Stimulated activated CD8-positive, alpha-beta memory T cell treated with anti-CD3 and anti-CD28 coated beads, Interleukin-4, amount 100 ng/mL, for 1 hour (primary cell): Measurements from ENCODE around the gene TESK2.
A peak's percentile ranks its signal among the peaks of the same experiment; 100 is the strongest.

Experiments used
- DNase-seq, 2 donors: peaks; one replicate each; pipeline ENCODE4 v3.0.0-alpha.2; 2020; ENCODE audit warnings: low read depth in 2 of 2, low spot score in 1 of 2

Gene TESK2

DNA sequence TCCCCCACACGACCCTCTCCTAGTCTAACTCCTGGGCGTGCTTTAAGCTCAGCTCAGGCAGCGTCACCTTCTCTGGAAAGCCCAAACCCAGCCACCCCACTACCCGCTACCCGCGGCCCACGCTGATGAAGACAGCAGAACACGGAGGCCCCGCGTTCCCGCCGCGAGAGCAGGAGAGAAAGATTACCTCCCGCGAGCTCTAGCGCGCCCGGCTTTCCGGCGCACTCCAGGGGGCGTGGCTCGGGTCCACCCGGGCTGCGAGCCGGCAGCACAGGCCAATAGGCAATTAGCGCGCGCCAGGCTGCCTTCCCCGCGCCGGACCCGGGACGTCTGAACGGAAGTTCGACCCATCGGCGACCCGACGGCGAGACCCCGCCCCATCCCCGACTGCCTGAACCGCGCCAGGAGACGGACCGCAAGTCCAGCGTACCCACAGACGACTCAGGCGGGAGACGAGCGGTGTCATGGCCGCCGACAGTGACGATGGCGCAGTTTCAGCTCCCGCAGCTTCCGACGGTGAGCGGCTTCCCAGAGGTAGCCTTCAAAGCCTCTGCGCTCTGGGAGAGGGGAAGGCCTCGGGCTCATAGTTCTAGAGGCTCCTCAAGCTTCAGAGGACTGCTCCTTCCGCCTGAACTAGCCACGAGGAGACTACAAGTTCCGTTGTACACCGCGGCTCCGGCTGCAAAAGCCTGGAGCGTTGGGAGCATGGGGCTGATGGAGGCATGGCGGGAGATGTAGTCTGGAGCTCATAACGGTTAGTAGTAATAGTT lies 151.0 kb downstream of the TESK2 start, which contains the start of the genes MUTYH and TOE1:
MUTYH (minus strand) TSS at position 652 of the 770 bp plus-strand sequence. CDS start 5,935 bp downstream, outside the sequence.
TOE1 (plus strand) TSS at position 382 of the 770 bp plus-strand sequence; CDS start at position 465, 83 bp downstream.
- DNase-seq = peak; percentile 78 to 80

DNA sequence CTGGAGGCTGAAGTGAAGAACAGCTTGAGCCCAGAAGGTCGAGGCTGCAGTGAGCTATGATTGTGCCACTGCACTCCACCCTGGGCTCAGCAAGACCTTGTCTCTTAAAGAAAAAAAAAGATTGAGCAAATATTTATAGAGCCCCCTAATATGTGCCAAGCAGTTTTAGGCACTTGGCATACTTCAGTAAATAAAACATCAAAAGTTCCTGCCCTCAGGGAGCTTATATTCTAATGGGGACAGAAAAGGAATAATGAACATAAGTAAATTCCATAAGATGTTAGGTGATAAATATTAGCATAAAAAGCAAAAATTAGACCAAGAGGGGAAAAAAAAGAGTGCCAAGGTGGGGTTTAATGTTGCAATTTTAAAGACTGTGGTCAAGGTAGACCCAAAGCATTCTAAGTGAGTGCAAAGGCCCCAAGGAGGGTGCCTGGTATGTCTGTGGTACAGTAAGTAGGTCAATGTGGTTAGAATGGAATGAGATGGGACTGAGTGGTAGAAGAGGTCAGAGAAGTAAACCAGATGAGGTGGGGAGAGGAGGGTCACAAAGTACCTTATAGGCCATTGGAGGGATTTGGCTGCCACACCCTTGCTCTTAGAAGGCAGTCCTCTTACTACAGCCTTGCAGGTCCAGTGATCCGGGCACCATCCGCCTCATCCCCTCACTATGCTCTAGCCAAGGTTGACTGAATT lies 153.2 kb downstream of the TESK2 start:
- DNase-seq = no peak

DNA sequence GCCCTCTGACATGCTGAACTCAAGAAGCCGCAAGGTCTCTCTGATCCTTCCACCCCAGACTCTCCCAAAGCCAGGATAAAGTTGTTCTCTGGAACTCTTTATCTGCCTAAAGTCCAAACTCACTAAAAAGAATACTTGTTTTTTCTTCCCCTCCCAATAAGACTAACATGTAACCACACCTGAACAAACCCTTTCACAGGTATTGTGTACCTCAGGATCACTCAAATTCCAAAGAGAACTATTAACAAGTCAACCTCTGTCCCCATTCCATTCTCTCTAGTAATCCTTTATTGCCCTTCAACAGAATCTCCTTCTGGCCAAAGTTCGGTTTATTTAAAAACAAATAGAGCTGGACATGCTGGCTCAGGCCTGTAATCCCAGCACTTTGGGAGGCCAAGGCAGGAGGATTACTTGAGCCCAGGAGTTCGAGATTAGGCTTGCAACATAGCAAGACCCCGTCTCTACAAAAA lies 155.1 kb downstream of the TESK2 start:
- DNase-seq = no peak

DNA sequence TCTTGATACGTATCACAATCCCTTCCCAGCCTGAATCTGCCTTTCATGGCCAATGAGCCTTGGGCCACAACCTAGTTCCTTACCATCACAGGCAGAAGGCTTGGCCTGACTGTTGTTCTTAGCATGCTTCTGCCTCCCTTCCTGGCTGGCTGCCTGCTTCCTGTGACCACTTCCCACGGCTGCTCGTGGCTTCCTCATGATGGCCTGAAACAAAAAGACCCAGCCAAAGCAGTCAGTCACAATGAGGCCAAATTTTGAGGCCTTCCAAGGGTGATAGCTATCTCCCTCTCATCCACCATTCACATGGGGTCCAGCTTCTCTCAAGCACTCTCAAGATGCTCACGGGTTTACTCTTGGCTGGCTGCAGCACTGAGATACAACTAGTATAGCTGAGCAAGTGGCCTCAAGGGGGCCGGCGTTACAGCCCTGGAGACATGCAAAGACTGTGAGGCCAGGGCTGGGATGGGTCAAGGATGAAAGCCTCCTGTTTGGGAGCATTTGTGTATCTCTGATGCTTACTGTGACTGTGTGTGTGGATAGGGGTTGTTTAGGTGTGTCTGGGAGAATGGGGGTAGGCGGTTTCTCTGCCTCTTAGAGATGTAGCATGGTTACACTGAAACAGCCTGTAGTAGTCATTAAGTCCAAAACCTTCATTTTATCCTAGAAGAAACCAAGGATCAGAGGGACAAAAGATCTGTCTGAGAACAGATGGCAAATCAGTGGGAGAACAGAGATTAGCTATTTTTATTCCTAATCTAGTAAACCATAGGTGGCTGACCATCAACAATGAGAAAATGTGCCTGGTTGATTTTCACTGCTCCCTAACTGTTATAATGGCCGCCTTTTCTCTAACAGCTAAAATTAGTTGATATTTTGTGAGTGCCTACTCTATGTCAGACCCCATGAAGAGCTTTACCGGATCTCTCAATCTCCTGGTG lies 156.4 kb downstream of the TESK2 start:
- DNase-seq = no peak

DNA sequence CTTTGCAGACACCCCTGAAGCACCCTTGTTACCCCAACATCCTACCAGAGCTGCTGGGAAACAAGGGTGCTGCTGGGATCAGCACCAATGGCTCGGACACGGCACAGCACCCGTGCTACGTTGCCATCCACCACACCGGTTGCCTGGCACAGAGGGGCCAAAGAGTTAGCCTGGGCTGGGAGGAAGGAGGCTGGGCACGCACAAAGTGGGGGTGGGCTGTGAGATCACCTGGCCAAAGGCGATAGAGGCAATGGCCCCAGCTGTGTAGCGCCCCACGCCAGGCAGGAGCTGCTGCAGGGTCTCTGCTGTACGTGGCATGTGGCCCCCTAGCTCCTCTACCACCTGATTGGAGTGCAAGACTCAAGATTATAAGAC lies 158.6 kb downstream of the TESK2 start:
- DNase-seq = no peak

DNA sequence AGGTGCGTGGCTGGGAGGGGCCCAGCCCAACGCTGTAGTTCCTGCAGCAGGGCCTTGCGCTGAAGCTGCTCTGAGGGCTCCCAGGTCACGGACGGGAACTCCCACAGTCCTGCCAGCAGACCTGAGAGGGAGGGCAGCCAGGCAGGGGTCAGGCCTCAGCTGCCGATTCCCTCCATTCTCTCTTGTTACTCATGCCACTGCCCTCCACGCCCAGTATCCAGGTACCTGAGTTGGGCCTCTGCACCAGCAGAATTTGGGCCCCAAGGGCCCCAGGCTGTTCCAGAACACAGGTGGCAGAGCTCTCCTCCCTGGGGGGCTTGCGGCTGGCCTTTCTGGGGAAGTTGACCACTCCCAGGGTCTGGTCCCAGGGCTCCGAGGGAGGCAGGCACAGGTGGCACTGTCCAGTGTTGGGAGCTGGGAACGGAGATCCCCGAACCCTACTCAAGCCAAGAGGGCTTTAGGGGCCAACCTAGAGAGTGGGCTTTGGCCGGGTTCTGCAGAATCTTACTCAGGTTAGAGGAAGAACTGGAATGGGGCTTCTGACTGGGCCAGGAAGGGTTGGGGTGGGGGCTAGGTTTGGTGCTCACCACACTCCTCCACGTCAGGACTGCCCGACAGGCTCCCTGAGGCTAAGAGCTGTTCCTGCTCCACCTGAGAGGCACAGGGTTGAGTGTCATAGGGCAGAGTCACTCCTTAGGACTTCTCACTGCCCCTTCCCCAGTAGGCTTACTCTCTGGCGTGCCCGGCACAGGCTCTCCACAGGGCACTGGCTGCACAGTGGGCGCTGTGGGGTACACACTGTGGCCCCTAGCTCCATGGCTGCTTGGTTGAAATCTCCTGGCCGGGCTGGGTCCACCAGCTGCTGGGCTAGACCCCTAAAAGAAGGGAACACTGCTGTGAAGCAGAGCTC lies 159.3 kb downstream of the TESK2 start:
- no peak for DNase-seq

DNA sequence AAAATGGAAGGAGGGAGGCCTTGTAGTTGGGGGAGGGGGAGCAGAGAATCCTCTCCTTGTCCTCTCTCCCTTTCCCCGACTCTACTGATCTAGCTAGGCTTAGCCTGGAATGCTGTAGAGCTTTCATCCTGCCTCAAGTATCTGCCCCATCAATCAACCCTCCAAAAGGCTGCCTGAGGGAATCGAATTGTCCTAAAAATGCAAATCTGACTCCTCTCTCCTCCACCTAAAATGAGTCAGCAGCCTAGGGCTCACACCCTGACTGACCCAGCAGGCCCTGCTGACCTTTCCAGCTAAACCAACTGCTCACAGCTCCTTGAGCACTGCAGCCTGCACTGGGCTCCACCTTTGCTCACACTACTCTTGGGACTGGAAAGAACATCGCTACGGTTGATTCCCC lies 161.5 kb downstream of the TESK2 start:
- DNase-seq = no peak

DNA sequence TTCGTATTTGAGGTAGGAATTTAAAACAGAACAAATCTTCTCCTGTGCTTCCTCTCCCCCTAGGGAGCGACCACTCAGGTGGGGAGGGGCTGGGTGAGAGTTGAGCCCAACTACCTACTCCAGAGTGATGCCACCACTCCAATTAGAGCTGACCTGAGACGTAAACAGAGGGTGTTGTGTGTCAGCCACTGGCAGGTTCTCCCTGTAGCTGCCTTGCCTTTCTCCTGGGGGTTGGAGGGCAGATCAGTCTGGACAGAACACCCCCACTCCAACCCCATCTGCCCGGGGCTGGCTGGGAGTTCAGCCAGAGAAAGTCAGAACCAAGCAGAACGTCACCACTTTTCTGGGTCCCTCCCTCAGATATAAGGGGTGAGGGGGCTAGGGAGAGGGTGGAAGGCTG lies 162.3 kb downstream of the TESK2 start:
- DNase-seq = no peak

DNA sequence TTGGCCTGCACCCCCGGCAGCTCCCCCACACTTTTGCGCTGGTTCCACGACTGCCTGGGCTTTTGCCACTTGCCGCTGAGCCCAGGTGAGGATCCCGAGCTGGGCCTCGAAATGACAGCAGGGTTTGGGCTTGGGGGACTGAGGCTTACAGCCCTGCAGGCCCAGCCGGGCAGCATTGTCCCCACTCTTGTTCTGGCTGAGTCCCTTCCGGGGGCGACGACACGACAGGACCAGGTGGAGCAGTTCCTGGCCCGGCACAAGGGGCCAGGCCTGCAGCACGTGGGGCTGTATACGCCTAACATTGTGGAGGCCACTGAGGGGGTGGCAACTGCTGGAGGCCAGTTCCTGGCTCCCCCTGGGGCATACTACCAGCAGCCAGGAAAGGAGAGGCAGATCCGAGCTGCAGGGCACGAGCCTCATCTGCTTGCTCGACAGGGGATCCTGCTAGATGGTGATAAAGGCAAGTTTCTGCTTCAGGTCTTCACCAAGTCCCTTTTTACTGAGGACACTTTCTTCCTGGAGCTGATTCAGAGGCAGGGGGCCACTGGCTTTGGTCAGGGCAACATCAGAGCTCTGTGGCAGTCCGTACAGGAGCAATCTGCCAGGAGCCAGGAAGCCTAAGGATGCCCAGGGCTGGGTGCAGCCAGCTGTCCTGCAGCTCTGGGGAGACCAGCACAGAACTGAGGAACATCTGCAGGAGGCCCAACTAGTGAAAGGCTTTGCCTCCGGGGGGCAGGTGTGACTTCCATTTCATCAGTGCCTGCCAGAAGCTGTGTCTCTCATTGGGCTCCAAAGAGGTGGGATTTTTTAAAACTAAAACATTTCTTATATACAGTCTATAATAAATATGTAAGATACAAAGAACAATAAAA lies 163.1 kb downstream of the TESK2 start:
- no peak for DNase-seq

DNA sequence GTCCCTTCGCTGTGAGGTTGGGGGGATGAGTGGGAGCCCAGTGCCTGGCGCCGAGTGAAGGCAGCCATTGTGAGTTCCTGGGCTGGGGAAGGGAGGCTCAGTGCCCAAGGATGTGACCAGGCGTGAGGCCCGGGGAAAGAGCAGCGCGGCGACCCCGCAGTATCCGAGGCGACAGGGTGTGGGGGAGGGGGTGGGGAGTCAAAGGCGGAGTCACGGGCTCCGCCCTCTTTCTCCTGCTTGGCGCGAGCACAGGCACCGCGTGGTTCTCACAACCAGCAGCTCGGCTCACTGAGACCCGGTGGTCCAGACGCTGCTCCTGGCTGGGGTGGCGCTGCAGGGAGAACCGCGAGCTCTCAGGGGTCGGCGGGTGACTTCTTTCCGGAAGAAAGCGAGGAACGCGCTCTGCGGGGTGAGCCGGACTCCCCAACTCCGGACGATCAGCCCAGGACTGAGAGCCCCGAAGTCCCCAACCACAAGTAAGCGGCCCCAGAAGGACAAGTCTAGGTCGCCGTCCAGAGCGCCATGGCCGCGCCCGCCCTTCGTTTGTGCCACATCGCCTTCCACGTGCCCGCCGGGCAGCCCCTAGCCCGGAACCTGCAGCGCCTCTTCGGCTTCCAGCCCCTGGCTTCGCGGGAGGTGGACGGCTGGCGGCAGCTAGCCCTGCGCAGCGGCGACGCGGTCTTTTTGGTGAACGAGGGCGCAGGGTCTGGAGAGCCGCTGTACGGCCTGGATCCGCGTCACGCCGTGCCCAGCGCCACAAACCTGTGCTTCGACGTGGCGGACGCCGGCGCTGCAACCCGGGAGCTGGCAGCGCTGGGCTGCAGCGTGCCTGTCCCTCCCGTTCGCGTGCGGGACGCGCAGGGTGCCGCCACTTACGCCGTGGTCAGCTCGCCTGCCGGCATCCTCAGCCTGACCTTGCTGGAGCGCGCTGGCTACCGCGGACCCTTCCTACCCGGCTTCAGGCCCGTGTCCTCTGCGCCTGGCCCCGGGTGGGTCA lies 164.0 kb downstream of the TESK2 start, which contains the start of gene HPDL:
HPDL (plus strand) TSS at position 269 of the 997 bp plus-strand sequence; CDS start at position 523, 254 bp downstream.
- DNase-seq = peak; percentile 21 to 23

DNA sequence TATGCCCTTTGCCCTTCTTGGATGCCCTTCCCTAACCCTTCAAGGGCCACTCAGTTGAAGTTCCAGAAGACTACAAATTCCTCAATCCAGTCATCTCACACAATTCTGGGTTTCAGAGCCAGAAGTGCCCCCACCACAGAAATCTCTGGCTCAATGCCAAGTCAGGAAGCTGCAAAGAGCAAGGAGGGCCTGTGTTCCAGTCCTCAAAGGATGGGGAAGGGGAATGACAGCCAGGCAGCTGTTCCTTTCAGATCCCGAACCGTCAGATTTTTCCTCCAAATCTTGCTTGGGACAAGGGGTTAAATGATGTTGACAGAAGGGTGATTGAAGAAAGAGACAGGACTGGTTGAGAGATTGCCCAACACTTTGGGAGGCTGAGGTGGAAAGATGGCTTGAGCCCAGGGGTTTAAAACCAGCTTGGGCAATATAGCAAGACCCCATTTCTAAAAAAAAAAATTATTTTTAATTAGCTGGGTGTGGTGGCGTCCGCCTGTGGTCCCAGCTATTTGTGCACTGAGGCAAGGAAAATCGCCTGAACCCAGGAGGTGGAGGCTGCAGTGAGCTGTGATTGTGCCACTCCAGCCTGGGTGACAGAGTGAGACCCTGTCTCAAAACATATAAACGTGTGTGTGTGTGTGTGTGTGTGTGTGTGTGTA lies 165.0 kb downstream of the TESK2 start:
- DNase-seq = no peak

DNA sequence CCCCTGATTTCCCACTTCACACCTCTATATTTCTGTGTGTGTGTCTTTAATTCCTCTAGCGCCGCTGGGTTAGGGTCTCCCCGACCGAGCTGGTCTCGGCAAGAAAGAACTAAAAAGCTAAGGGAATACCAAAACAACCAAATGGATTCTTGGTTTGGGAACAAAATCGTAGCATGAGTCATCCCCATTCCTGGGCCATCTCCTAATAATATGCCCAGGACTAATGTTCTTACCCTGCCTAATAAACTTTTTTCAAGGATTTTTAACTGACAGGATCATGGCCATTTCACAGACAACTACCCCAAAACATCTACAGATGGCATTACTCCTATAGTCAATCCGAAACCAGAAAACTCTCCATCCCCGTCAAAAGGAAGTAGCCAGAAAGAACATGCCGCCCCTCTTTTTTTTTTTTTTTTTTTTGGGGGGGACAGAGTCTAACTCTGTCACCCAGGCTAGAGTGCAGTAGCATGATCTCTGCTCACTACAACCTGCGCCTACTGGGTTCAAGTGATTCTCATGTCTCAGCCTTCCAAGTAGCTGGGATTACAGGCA lies 168.4 kb downstream of the TESK2 start:
- DNase-seq = no peak

DNA sequence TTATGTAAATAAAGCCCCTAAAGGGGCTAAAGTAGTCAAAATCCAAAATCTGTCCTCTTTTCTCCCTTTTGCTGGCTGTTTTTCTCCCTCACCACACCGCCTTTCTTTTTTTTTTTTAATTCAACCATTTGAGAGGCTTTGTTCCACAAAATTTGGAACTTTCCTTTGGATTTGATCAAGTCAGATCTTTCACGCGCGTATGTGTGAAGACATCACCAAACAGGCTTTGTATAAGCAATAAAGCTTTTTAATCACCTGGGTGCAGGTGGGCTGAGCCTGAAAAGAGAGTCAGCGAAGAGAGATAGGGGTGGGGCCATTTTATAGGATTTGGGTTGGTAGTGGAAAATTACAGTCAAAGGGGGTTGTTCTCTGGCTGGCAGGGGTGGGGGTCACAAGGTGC lies 169.5 kb downstream of the TESK2 start:
- no peak for DNase-seq

DNA sequence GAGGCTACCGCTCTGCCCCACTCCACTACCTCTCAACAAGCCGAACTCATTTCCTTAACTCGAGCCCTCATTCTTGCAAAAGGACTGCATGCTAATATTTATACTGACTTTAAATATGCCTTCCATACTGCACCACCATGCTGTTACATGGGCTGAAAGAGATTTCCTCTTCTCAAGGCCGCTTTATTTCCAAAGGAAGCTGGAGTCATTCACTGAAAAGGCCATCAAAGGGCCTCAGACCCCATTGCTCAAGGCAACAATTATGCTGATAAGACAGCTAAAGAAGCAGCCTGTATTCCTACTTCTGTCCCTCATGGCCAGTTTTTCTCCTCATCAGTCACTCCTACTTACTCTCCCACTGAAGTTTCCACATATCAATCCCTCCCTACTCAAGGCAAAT lies 171.2 kb downstream of the TESK2 start:
- DNase-seq = no peak

DNA sequence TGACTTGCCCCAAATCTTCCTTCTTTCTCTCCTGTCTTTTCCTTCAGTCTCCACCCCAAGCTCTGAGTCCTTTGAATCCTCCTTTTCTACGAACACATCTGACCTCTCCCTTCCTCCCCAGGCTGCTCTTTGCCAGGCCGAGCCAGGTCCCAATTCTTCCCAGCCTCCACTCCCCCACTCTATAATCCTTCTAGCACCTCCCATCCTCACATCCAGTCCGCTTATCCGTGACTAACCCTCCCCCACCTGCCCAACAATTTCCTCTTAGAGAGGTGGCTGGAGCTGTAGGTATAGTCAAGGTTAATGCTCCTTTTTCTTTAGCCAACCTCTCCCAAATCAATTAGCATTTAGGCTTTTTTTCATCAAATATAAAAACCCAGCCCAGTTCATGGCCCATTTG lies 173.8 kb downstream of the TESK2 start:
- DNase-seq = no peak

DNA sequence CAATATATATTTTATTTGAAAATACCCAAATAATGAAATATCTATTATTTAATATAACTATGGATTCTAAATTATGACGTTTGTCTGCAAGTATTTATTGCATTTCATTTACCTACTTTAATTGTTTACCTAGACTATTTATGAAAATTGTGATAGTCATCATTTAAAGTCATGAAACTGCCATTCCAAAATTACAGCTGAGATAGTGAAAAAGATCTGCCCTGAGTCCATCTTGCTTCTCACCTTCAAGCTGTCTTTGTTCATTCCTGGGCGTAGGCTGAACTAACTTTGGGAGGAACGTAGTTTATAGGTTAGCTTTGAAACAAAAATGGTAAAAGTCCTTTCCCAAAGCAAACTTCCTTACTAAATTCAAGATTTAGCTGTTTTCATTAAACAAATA lies 176.7 kb downstream of the TESK2 start:
- DNase-seq = no peak

DNA sequence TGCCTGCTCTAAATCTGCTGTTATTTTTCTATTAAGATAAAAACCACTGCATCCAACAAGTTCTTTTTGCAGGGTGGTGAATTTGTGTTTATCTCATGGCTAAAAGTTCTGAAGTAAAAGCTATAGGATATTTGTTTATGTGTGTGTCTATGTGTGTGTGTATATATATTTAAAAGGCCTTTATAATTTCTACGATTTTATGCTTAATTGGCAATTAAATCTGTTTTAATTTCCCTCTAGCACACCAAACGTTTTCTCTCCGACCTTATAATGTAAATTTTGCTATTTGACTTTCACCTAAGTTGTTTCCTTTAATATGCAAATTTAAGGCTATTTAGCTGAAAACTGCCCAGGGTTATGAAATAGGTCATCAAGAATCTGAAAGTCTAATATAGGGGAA lies 184.1 kb downstream of the TESK2 start:
- no peak for DNase-seq
